Large intestine (tissue), 3 donors: ENCODE results near the gene RNF8. TPM values are rescaled to one million over a fixed set of nuclear protein-coding genes. Genes with fewer than 3 reads are reported as not detected.
A peak's percentile ranks its signal among the peaks of the same experiment; 100 is the strongest.
"Not testable (repeated sequence)": the region's sequence is repeated elsewhere in the genome, so short reads cannot be mapped to it uniquely, and the experiment has no call there.

Source experiments
- DNase-seq, 2 donors: peaks; one replicate each; pipeline versions ENCODE4 v3.0.0 to v3.0.0-alpha.2; 2013
- H3K27ac ChIP-seq: one replicate; pipeline ENCODE4 v1.5.1; 2013; ENCODE audit warnings: low read length
- H3K27me3 ChIP-seq: 2 replicates; pipeline ENCODE4 v1.6.1; 2013; ENCODE audit warnings: low read length; ENCODE audit not compliant: control insufficient read depth, insufficient read depth
- H3K36me3 ChIP-seq: 2 replicates; pipeline ENCODE4 v1.6.1; 2013; ENCODE audit warnings: low read length; ENCODE audit not compliant: control insufficient read depth, insufficient read depth
- H3K4me1 ChIP-seq: one replicate; pipeline ENCODE4 v1.6.1; 2013; ENCODE audit warnings: low read length; ENCODE audit not compliant: control insufficient read depth, insufficient read depth
- H3K4me3 ChIP-seq: one replicate; pipeline ENCODE4 v1.5.1; 2013; ENCODE audit warnings: low read length
- H3K9me3 ChIP-seq: one replicate; pipeline ENCODE4 v1.6.1; 2013; ENCODE audit warnings: mild to moderate bottlenecking, low read depth, low read length, moderate library complexity; ENCODE audit not compliant: control insufficient read depth
- WGBS: methylation state at CpG from one replicate; pipeline ENCODE4 v1.1.5; 2013; ENCODE audit warnings: low lambda C conversion rate; ENCODE audit not compliant: insufficient coverage; 5-methylcytosine and 5-hydroxymethylcytosine counted together
- polyA plus RNA-seq: library from polyadenylated mRNA; unstranded; fragments of 120-200 nt; gene quantifications from one replicate; pipeline ENCODE4 v1.2.1, GENCODE V29; 2013

RNF8 gene
- polyA plus RNA-seq, 1 donor, result 15.5 TPM

GRCh38 chr6:37339741-37340638 is 13.8 kb upstream of the RNF8 start:
- no CpG with 5 or more reads among the region's 5 CpGs for WGBS
- Histone ChIP-seq H3K9me3 (no peaks in the 10 kb centered on the region), H3K27me3 (peaks cover 8% of the 10 kb centered on the region), H3K4me3 (no peak overlapping the region), H3K4me1 (no peaks in the 10 kb centered on the region), H3K36me3 (no peaks in the 10 kb centered on the region), H3K27ac (no peak overlapping the region)
- DNase-seq, result no peak

- H3K4me3 ChIP-seq, result no peak overlapping the region
- no peaks in the 10 kb centered on the region for H3K36me3 ChIP-seq
- no peaks in the 10 kb centered on the region for H3K9me3 ChIP-seq
- H3K27me3 ChIP-seq, result peaks cover 8% of the 10 kb centered on the region
- DNase-seq, result no peak
- WGBS, result 60% methylated on average over 1 of the region's 4 CpGs
- no peak overlapping the region for H3K27ac ChIP-seq
- no peaks in the 10 kb centered on the region for H3K4me1 ChIP-seq
Measured at GRCh38 chr6:37340639-37340943, 13.2 kb upstream of the RNF8 start.

GRCh38 chr6:37343248-37343647 is 10.5 kb upstream of the RNF8 start:
- no peaks in the 10 kb centered on the region for H3K36me3 ChIP-seq
- H3K4me1 ChIP-seq, result no peaks in the 10 kb centered on the region
- H3K27ac ChIP-seq, result no peak overlapping the region
- WGBS, result no CpG with 5 or more reads among the region's 3 CpGs
- no peak overlapping the region for H3K4me3 ChIP-seq
- no peak for DNase-seq
- peaks cover 8% of the 10 kb centered on the region for H3K27me3 ChIP-seq
- H3K9me3 ChIP-seq, result no peaks in the 10 kb centered on the region

DNA sequence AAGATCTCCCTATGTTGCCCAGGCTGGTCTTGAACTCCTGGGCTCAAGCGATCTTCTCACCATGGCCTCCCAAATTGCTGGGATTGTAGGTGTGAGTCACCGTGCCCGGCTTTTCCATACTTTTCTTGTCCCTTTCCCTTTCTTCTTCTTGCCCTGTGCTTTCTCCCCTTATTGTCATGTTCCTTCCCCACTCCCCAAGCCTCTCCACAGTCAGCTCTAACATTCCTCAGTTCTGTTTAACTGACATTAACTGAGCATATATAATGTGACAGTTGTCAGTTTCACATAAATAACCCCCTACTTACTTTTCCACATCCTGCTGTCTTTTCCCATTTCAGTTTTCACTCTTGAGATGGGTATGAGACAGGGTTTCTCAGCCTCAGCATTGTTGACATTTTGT is 9.5 kb upstream of the RNF8 start:
- no peak overlapping the region for H3K4me3 ChIP-seq
- WGBS, result 88% methylated on average over 3 of the region's 3 CpGs
- H3K9me3 ChIP-seq, result no peaks in the 10 kb centered on the region
- no peak for DNase-seq
- H3K27ac ChIP-seq, result no peak overlapping the region
- no peaks in the 10 kb centered on the region for H3K4me1 ChIP-seq
- H3K27me3 ChIP-seq, result peaks cover 8% of the 10 kb centered on the region
- no peaks in the 10 kb centered on the region for H3K36me3 ChIP-seq

GRCh38 chr6:37345804-37346203 is 8.0 kb upstream of the RNF8 start:
- H3K27me3 ChIP-seq, H3K9me3 ChIP-seq, H3K36me3 ChIP-seq, H3K4me1 ChIP-seq, DNase-seq, H3K4me3 ChIP-seq, H3K27ac ChIP-seq: not testable (repeated sequence)
- no CpG with 5 or more reads among the region's 3 CpGs for WGBS

DNA sequence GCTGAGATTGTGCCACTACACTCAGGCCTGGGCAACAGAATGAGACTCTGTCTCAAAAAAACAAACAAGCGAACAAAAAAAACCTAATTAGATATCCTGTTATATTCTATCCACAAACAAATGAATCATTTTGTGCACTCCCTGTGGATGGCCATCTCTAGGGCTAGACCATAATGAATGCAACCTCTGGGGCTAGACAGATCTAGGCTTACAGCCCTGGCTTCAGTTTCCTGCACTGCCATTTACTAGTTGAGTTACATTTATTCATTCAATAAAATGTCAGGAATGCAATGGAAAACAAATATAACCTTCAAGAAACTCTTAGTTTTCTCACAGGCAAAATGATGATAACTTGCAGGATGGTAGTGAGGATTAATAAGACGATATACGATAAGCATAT is 6.6 kb upstream of the RNF8 start:
- Histone ChIP-seq H3K4me3 (no peak overlapping the region), H3K27me3 (peaks cover 8% of the 10 kb centered on the region), H3K36me3 (no peaks in the 10 kb centered on the region), H3K9me3 (no peaks in the 10 kb centered on the region), H3K27ac (no peak overlapping the region), H3K4me1 (no peaks in the 10 kb centered on the region)
- 100% methylated on average over 2 of the region's 3 CpGs for WGBS
- no peak for DNase-seq

DNA sequence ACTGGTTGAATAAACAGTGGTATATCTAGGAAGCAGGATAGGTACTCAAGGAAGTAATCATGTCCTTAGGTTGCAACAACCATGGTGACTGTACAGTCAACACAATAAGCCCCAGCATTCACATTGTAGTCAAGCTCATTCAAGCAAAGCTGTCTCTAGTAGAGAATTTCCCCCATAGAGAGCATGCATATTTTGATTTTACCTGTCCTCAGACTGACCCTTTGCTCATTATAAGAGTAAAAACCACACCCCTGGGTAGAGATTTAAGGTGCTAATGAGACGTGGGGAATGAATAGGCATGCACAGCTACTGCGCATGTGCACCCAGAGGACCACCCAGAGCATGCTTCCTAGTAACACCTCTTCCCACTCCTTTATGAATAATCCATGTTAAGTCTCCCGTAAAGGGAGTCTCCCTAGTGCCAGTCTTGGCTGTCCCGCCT is 6.1 kb upstream of the RNF8 start:
- no peaks in the 10 kb centered on the region for H3K36me3 ChIP-seq
- H3K9me3 ChIP-seq, result no peaks in the 10 kb centered on the region
- no peak overlapping the region for H3K27ac ChIP-seq
- no peak overlapping the region for H3K4me3 ChIP-seq
- H3K4me1 ChIP-seq, result no peaks in the 10 kb centered on the region
- WGBS, result 76% methylated on average over 2 of the region's 4 CpGs
- DNase-seq, result no peak
- H3K27me3 ChIP-seq, result peaks cover 8% of the 10 kb centered on the region

DNA sequence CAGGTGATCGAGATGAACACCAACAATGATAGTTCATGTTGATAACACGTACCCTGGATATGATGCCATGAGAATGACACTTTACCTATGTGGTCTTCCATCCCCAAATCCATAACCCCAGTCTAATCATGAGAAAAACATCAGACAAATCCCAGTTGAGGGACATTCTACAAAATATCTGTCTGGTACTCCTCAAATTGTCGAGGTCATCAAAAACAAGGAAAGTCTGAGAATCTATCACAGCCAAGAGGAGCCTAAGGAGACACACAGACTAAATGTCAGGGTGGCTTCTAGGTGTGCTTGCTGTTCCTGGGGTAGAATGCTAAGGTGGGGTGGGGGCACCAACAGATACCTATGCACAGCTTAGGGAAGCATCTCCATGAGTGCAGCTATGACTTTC is 2.8 kb upstream of the RNF8 start:
- 100% methylated on average over 1 of the region's 3 CpGs for WGBS
- H3K4me3 ChIP-seq, result no peak overlapping the region
- no peaks in the 10 kb centered on the region for H3K9me3 ChIP-seq
- peaks cover 5% of the 10 kb centered on the region for H3K4me1 ChIP-seq
- no peak for DNase-seq
- no peak overlapping the region for H3K27ac ChIP-seq
- no peaks in the 10 kb centered on the region for H3K36me3 ChIP-seq
- no peaks in the 10 kb centered on the region for H3K27me3 ChIP-seq

DNA sequence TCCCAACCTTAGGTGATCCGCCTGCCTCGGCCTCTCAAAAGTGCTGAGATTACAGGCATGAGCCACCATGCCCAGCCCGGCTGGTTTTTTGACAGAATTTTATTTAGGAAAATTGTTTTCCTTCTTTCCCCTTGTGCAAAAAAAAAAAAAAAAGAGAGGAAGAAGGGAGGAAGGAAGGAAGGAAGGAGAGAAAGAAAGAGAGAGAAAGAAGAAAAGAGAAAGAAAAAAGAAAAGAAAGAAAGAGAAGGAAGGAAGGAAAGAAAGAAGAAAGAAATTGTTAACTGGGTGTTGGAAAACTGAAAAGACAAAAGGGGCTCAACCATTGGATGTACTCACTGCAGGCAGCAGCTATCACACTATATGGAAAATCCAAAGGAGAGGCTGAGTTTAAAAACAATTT is 1.4 kb upstream of the RNF8 start:
- no peak overlapping the region for H3K27ac ChIP-seq
- no peaks in the 10 kb centered on the region for H3K9me3 ChIP-seq
- H3K36me3 ChIP-seq, result no peaks in the 10 kb centered on the region
- 100% methylated on average over 1 of the region's 3 CpGs for WGBS
- H3K4me3 ChIP-seq, result no peak overlapping the region
- H3K4me1 ChIP-seq, result peaks cover 5% of the 10 kb centered on the region
- H3K27me3 ChIP-seq, result no peaks in the 10 kb centered on the region
- no peak for DNase-seq

DNA sequence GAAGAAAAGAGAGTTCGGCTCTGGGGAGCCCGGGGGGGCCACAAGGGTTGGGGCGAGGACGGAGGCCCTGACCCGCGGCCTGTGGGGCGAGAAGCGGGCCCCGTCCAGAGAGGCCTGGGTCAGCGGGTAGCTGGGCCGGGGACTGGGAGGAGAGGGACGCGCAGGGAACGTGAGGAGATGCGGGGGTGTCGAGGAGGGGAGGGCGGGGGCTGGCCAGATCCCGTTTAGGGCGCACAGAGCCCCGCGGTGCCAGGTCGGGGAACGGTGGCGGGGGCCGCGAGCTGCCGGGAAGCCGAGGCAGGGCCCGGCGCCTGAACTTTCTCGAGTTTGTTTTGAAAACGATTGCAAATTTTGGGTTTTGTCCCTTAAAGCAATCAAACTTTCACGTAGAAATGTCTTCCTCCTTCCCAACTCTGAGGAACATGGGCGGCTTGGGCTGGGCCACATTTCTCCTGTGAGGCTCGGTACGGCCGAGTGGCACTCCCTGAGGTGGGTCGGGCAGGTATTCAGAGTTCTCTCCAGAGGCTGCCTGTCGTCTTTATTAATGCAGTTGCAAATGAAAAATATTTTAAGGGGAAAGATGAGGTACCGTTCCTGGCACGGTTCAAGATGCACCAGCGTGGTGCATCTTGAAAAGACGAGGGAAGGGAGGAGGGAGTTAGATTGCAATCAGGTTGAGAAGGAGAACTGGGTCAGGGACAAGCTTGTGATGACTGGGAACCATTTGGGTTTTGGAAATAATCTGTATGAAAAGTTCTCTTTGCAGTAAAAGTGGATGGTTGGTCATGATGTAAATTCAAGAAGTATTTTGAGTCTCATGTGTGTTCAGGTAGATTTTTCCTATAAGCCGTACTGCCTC is 972 bp downstream of the RNF8 start:
- 4% methylated on average over 4 of the region's 44 CpGs for WGBS
- peak in 1 of 2 donors; percentile 43 for DNase-seq
- Histone ChIP-seq H3K4me3 (peak overlapping the region; percentile 97), H3K9me3 (no peaks in the 10 kb centered on the region), H3K27me3 (no peaks in the 10 kb centered on the region), H3K4me1 (peaks cover 5% of the 10 kb centered on the region), H3K36me3 (no peaks in the 10 kb centered on the region), H3K27ac (peak overlapping the region; percentile 53)
